Right atrium auricular region (tissue), 2 donors: ENCODE measurements around the gene FAM222B. TPM values are rescaled to one million over a fixed set of nuclear protein-coding genes. Genes with fewer than 3 reads are reported as not detected.

Experiments
- DNase-seq: peaks from one replicate; pipeline ENCODE4 v3.0.0-alpha.2; 2019; ENCODE audit warnings: low spot score
- H3K27ac ChIP-seq, 2 donors: fragments of 200-600 bp; sonication (generic); 1 replicate in 1 of 2; 2 replicates in 1 of 2; pipeline ENCODE4 v1.5.1; 2016 to 2019
- H3K27me3 ChIP-seq, 2 donors: fragments of 200-600 bp; sonication (generic); one replicate each; pipeline versions ENCODE4 v1.5.1 to v1.6.0; 2017 to 2019
- H3K36me3 ChIP-seq: fragments of 200-600 bp; sonication (generic); one replicate; pipeline ENCODE4 v1.5.1; 2016
- H3K4me1 ChIP-seq, 2 donors: fragments of 200-600 bp; sonication (generic); one replicate each; pipeline versions ENCODE4 v1.5.1 to v1.6.0; 2017 to 2019
- H3K4me3 ChIP-seq, 2 donors: fragments of 200-600 bp; sonication (generic); 1 replicate in 1 of 2; 2 replicates in 1 of 2; pipeline ENCODE4 v1.5.1; 2017 to 2019; ENCODE audit warnings: mild to moderate bottlenecking in 1 of 2, moderate library complexity in 1 of 2
- H3K9me3 ChIP-seq, 2 donors: fragments of 200-600 bp; sonication (generic); one replicate each; pipeline ENCODE4 v1.5.1; 2019
- CTCF ChIP-seq, 2 donors: fragments of 200-600 bp; sonication (generic); IDR thresholded peaks; one replicate each; pipeline ENCODE4 v1.5.1; 2019; ENCODE audit warnings: antibody characterized with exemption in 2 of 2
- total RNA-seq, 2 donors: library from RNA; depleted of rRNA; stranded (reverse); fragments of >200 nt; gene quantifications; one replicate each; pipeline ENCODE4 v1.1.0, GENCODE V29; 2016

Gene FAM222B
- total RNA-seq, 2 donors from 2014 or later, result 26.5 to 30.0 TPM

GRCh38 chr17:28827672-28828071 lies 14.9 kb downstream of the FAM222B start:
- no peak for TF ChIP-seq CTCF (IDR thresholded peaks at IDR 0.05)
- Histone ChIP-seq H3K4me1 (no peaks in the 10 kb centered on the region), H3K36me3 (no peaks in the 10 kb centered on the region), H3K9me3 (no peaks in the 10 kb centered on the region), H3K27me3 (no peaks in the 10 kb centered on the region), H3K27ac (no peak overlapping the region), H3K4me3 (no peak overlapping the region)
- no peak for DNase-seq

- Histone ChIP-seq H3K9me3 (no peaks in the 10 kb centered on the region), H3K4me3 (no peak overlapping the region), H3K36me3 (no peaks in the 10 kb centered on the region), H3K27ac (no peak overlapping the region), H3K27me3 (no peaks in the 10 kb centered on the region), H3K4me1 (no peaks in the 10 kb centered on the region)
- DNase-seq, result no peak
- TF ChIP-seq CTCF (IDR thresholded peaks at IDR 0.05), result no peak
Measured at GRCh38 chr17:28819582-28819981, 23.0 kb downstream of the FAM222B start.

GRCh38 chr17:28818819-28819221 lies 23.8 kb downstream of the FAM222B start:
- no peak overlapping the region for H3K27ac ChIP-seq
- H3K27me3 ChIP-seq, result no peaks in the 10 kb centered on the region
- no peaks in the 10 kb centered on the region for H3K36me3 ChIP-seq
- DNase-seq, result no peak
- H3K4me1 ChIP-seq, result no peaks in the 10 kb centered on the region
- no peak for TF ChIP-seq CTCF (IDR thresholded peaks at IDR 0.05)
- no peaks in the 10 kb centered on the region for H3K9me3 ChIP-seq
- H3K4me3 ChIP-seq, result no peak overlapping the region

- no peak for DNase-seq
- no peak for TF ChIP-seq CTCF (IDR thresholded peaks at IDR 0.05)
- no peaks in the 10 kb centered on the region for H3K36me3 ChIP-seq
- H3K9me3 ChIP-seq, result no peaks in the 10 kb centered on the region
- no peaks in the 10 kb centered on the region for H3K27me3 ChIP-seq
- no peak overlapping the region for H3K4me3 ChIP-seq
- H3K4me1 ChIP-seq, result peaks cover 0 to 5% of the 10 kb centered on the region in 2 donors
- no peak overlapping the region for H3K27ac ChIP-seq
Measured at GRCh38 chr17:28816540-28816939, 26.1 kb downstream of the FAM222B start.

GRCh38 chr17:28812748-28813377 lies 29.7 kb downstream of the FAM222B start:
- Histone ChIP-seq H3K36me3 (no peaks in the 10 kb centered on the region), H3K27ac (peak overlapping the region; percentile 83 to 91), H3K4me1 (peaks cover 0 to 31% of the 10 kb centered on the region in 2 donors), H3K9me3 (no peaks in the 10 kb centered on the region), H3K27me3 (no peaks in the 10 kb centered on the region), H3K4me3 (peak overlapping the region; percentile 78 to 92)
- no peak for TF ChIP-seq CTCF (IDR thresholded peaks at IDR 0.05)
- no peak for DNase-seq
